ENCODE measurements around the gene KCNIP4.
A peak's percentile ranks its signal among the peaks of the same experiment; 100 is the strongest.
"Not testable (repeated sequence)": the region's sequence is repeated elsewhere in the genome, so short reads cannot be mapped to it uniquely, and the experiment has no call there.

KCNIP4 gene

DNA sequence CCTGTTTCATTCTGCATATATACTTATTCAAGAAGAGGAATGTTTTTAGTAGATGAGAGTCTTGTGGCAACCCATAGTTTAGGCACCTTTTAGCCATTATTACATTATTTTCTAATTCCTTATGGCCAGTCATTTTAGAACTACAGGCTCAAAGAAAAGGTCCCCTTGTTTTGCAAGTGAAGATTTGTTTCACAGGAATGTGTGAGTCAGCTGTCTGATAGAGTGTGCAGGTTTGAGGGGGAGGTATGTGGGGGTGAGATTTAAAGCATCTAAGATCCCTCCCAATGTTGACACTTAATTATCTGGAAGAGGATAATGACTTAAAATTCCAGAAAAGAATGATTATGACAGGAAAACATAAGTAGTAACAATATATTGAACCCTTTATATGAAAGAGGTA, 495.6 kb downstream of the KCNIP4 start:
- no peak for DNase-seq

DNA sequence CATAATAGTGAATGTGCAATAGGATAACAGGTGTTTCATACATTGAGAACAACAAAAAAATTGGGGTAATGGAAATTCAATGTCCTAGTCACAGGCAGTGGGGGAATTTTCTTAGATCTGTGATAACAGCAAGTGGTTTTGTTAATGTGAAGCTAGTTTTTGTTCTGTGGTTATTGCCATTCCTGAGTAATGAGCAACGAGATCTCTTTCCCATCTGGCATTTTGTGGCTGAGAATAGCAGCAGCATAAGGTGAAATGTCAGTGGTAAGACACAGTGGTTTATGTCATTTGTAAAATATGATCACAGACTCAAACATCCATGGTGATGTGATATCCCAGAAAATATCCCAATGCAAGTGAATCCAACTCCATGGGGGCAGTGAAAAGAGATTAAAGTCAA, 497.5 kb downstream of the KCNIP4 start:
- DNase-seq: peak; percentile 48

DNA sequence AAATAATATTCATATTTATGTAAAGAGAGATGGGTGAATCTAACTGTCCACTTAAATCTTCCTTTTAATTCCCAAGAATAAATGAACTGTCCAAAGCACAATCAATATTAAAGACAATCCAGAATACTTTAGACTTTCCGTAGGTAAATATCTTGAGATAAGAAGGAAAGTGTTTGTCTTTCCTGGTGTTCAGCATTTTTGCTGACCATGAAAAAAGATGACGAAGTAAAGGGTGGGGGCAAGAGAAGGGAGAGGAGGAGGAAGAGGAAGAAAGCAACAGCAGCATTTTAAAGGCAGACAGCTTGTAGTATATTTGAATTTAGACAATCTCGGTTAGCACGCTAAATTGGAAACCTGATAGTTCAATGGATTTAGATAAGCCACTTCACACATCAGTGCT, 498.2 kb downstream of the KCNIP4 start:
- DNase-seq: no peak

DNA sequence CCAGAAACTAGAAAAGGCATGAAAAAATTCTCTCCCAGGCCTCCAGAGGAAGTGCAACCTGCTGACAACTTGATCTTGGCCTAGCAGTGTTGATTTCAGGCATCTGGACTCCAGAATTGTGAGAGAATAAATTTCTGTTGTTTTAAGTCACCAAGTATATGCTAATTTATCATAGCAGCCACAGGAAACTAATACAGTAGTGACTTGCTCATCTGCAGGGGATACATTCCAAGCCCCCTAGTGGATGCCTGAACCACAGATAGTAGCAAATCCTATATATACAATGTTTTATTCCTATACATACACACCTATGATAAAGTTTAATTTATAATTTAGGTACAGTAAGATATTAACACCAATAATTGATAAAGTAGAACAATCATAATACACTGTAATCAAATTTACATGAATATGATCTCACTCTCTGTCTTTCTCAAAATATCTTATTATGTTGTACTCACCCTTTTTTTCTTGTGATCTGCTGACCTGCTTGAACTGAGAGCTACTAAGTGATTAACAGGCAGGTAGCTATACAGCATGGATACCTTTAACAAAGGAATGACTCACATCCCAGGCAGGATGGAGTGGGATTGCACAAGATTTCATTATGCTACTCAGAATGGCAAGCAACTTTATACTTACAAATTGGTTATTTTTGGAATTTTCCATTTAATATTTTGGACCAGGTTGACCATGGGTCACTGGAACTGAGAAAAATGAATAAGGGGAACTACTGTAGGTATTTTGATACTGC, 501.1 kb downstream of the KCNIP4 start:
- no peak for DNase-seq

DNA sequence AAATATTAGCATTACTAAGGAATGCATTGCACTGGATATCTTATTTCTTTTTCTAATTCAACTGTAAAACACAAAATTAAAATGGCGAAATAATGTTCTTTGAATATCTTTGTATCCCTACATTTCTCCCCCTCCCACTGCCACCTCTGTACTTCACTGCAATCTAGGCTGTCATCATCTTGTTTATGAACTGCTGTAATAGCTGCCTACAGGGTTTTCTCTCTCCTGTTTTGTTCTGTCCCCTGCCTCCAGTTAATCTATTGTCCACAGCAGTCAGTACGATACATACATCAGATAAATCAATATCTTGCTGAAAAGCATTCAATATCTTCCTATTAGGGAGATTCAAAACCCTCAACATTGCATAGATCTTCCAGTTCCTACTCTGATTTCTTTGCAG, 528.4 kb downstream of the KCNIP4 start:
- no peak for DNase-seq

DNA sequence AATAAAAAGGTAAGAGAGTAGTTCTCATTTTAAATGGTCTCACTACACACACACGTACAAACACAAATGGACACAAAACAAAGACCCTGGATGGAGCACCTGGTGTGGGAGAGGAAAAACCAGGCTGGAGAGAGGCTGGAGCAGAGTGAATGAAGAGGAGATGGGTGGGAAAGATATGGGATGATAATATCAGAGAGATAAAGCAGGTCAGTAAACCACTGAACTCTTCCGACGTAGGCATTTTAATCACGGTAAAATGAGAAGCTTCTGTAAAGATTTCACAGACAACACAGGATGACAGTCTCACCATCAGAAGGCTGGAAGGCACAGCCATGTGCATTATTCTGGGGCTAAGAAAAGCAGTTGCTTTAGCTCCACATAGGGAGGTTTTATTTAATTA, 532.8 kb downstream of the KCNIP4 start:
- DNase-seq: no peak

DNA sequence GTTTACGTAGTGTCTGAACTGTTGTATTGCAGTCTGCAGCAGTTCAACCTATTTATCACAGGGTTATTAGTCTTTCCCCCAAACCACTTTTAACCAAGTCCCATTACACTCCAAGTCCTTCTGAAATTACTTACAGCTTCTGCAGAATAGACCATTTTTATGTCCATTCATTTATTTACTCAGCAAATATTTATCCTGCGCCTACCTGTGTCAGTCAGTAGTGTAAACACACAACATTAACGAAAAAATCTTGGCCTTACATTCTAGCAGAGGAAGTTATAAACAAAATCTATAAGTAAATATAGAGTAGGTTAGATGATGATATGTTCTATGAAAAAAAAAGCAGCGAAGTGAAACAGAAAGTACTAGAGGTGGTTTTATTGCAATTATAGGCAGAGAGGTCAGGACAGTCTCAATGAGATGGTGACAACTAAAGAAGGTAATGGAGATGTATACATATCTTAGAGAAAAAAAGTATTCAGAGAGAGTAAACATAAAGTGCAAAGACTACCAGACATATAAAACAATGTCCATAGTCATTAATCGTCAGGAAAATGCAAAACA, 534.7 kb downstream of the KCNIP4 start:
- DNase-seq: no peak

DNA sequence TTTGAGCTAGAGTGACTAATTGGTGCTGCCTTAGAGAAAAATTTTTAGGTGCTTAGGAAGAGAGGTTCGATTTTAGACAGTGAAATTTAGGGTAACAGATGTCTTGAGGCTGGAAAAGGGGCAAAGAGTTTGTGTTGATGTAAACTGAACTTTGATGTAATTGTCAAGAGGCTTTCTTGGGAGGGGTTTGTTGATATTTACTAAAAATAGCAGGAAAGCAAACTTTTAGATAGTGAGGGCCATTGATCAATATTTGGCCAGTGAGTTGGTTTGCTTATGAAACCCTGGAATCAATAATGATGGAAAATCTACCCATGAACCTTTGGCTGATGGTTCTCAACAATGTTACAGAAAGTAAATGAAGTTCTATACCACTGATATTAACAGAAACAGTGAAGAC, 537.5 kb downstream of the KCNIP4 start:
- no peak for DNase-seq

DNA sequence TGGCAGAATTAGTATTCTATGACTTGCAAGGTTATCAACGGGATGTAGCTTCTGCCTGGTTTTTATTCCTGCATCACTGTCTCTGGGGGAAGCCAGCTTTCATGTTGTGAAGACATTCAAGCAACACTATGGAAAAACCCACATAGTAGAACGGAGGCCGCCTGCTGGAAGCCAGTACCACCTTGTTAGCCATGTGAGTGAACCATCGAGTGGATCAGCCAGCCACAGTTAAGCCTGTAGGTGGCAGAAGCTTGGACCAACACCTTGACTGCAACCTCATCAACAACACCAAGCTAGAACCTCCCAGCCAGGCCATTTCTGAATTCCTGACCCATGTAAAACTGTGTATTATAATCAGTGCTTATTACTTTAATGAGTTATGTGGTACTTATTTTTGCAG, 538.2 kb downstream of the KCNIP4 start:
- no peak for DNase-seq

DNA sequence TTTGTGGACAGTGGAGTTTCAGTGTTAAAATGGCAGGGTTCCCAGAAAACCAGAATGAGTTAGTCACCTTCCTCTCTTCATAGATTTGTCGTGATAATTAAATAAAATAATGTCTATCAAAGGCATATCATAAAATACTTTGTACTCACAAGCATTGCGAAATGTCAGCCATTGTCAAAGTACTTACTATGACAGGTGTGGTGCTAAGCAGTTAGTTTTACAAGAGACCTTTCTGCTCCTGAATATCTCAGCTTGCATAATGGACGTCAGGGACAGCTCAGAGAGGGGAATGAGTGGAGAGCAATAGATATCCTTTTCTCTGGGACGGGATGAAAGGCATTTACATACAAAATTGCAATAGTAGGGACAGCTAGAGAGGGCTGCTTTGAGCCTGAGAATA, 560.9 kb downstream of the KCNIP4 start:
- no peak for DNase-seq

DNA sequence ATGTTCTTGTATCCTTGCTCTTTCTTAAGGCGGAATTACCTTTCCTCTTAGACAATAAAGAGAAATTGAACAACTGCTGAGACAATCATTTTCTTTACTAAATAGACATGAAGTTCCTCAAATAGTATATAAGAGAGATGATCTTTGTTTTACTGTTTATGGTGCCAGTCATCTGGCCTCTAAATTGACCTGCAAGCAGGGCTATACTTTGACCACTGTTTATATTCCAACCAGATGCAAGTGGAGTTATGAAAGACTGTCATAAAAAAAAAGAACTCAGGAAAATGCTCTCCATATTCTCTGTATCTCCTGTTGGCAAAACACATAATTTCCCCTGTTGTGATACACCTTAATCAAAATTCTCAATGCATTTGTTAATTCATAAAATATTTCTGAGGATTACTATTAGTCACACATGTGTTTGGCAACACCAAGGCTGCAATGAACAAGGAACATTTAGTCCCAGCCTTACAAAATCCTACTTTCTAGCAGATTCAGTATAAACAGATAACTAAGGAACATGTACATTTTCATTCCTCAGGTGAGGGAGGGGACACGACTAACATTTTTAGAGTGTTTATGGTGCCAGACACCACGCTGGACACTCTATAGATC, 562.3 kb downstream of the KCNIP4 start:
- no peak for DNase-seq

DNA sequence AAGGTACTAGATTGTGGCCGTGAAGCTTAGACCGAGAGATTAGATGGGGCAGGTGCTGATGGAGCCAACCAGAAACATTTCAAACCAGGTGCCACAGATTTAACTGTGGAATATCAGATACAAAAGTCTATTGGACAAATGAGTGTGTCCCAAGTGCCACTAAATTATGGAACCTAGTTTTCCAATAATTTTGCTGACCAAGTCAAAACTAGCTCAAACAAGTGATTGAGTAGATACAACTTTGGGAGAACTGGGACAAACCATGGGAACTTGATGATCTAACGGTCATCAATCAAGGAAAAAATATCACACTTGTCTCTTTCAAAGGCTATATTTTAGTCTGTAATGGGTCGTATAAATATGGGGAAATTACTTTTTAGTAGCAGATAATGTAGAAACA, 562.9 kb downstream of the KCNIP4 start:
- DNase-seq: no peak

DNA sequence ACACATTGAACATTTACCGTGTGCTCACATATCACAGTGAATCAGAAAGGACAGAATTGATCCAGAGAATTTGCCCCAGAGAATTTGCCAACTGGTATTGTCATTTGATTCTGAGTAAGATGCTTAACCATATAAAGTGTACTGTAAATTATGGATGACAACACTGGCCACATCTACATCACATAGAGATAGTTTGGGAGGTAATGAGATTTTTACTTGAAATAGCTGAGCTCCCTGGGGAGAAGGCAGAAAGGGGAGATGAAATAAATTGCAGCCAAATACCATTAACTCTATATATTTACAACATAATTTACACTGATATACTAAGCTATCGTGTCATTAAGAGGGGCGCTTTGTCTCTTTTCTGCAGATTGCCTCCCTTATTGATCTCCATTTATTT, 564.0 kb downstream of the KCNIP4 start:
- no peak for DNase-seq

DNA sequence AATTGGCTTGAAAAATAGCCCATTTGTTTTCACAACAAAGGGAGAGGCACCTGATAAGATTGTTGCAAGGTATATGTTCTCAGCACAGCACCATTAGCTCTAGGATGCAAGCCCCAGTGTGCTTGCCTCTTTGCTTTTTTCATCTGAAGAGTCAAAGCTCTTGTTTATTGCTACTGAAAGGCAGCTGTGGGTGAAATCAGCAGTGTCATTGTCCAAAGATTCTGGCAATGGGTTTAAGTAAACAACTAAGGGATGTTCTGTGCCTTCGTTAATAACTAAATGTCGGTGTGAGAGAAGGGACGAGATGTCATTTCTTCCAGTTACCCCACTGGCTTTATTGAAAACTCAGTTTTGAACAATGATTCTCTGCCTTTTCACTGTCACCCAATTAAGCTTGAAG, 567.7 kb downstream of the KCNIP4 start:
- DNase-seq: no peak

DNA sequence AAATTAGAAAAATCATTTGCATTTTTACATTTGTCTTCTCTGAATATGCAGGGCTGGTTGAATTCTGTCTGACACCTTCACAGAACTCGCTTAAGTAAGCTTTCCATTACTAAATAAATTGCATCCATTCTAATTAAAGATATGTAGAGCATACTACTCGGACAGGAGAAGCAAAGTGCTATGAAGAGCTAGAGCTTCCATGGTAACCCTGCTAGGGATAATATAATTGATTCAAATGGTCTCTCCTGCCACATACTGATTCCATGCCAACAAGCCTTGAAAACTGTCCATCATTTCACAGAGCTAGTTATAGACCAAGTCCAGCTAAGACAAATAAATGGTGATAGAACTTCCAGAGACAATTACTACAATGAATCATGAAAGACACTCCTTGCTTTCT, 571.5 kb downstream of the KCNIP4 start:
- DNase-seq: no peak

DNA sequence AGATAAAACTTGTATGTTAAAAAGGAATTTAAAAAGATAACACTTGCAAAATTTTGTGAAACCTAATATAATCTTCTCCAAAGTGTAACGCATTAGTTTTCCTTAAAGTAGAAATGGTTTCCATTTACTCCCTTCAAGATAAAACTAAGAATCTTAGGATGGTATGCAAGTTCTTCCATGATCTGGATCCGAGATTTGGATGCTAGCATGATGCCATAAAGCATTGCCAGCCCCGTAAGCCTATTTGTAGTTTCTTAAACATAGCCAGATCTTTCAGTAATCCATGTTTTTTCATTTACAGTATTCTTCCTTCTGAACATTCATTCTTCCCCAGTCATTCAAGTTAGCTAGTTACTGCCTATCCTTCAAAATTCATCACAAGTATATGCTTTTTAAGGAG, 572.4 kb downstream of the KCNIP4 start:
- no peak for DNase-seq

DNA sequence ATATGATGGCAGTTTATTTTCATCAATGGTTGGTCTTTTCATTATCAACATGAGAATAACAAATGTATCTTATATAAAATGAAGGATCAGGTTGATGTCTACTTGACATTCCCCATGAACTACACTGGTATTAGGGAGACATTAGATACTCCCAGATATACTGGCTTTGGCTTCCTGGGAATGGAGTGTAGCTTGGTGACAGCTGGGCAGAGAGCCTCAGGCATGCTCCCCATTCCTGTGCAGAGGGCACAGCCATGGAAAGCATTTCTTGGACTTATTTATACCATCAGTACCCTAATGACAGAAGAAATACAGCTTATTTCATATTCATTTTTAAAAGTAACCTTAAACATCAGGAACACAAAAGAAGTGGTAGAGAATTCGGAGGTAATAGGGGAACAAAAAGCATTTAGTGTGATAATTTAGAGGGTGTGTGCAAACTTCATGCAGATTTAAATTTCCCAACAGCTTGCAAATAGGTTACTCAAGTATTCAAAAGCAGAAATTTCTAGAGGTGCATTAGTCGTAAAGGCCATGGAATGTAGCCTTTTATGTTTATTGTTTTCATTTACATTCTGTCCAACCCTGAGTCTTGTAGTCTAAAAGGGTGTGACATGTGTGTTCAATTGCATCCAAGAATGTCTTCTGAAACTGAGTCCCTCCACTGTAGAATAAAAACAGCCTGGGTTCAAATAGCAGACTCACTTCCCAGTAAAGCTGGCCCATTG, 573.8 kb downstream of the KCNIP4 start:
- DNase-seq: no peak

DNA sequence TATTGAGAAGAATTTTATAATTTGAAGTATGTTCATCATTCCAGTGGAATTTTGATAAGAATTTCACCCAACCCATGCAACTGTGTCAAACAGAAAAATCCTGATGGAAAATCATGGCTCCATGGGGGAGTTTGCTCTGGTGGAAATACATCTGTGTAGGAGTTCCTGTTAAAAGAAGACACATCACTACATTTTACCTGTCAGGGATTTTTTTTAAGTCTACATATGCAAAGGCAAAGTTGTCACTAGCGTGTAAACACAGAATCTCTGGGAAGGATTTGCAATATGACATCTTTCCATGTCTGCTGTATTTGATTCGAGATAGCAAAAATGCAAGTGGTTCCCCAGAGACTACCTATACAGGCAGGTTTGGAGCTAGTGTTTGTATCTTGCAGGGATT, 581.0 kb downstream of the KCNIP4 start:
- no peak for DNase-seq

DNA sequence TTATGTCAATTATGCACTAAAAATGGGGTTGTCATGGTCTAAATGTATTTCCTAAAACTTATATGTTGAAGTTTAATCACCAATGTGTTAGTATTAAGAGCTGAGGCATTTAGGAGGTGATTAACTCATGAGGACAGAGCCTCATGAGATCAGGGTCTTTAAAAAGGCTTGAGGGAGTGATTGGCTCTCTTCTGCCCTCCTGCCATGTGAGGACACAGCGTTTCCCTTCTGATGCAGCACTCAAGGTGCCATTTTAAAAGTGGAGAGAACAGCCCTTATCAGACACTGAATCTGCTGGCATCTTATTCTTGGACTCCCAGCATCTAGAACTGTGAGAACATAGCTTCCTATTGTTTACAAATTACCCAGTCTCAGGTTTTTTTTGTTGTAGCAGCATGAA, 581.7 kb downstream of the KCNIP4 start:
- DNase-seq: no peak

DNA sequence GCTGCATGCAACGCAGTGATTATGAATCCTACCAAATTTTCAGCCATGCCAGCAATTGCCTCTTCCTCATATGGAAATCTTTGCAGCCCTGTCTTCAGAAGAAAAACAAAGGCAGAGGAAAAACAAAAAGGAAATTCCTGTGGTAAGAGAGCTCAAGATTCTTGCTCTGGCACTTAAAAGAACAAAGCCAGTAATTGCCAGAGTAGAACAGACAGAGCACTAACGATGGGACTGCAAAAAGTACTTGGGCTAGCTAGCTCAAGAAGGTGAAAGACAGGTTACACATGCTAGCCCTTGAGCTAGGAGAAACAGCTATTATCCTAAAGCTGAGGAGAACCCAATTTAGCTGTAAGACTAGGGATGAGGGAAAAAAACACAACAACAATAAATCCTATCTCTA, 582.3 kb downstream of the KCNIP4 start:
- DNase-seq: no peak

DNA sequence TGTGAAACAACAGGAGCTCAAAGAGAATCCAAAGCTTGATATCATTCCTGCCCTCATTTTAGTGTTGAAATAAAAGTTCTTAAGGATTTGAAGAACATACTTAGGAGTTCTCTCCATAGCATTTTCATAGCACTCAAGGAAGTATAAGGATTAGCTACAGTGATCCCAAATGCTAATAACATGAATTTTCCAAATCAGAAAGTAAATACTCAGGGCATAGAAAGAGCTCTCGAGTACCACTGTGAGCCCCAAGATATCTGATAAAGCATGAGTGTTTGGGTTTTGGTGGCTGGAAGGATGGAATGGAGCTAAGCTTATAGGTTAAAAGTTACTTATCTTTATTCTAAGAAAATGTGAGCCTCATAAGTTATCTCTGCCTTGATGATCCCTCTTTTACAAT, 584.9 kb downstream of the KCNIP4 start:
- DNase-seq: no peak

DNA sequence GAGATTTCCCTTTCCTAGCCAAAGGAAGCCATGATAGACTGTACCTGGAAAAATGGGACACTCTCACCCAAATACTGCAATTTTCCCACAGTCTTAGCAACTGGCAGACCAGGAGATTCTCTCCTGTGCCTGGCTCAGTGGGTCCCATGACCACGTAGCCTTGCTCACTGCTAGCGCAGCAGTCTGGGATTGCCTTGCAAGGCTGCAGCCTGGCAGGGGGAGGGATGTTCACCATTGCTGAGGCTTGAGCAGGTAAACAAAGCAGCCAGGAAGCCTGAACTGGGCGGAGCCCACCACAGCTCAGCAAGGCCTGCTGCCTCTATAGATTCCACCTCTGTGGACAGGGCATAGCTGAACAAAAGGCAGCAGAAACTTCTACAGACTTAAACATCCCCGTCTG, 596.2 kb downstream of the KCNIP4 start:
- DNase-seq: not testable (repeated sequence)

DNA sequence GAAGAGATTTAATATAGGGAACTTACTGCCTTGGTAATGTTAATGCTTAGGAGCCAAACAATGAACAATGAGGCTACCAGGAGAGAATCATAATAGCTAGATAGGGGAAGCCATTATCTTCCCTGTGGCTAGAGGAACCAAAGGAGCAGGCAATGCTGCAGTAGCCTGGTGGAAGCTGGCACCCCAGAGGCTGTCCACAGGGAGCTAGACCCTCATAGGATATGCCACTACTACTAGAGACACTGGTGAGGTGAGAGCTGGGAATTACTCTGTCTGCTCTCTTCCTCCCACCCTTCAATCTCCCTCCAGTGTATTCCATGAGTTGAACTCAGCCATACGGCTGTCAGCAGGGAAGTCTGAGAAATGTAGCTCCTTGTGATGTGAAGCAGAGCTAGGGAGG, 601.4 kb downstream of the KCNIP4 start:
- DNase-seq: no peak

Data from fibroblast of skin of abdomen (primary cell).